ENCODE measurements around the gene NID2.

The NID2 gene

DNA sequence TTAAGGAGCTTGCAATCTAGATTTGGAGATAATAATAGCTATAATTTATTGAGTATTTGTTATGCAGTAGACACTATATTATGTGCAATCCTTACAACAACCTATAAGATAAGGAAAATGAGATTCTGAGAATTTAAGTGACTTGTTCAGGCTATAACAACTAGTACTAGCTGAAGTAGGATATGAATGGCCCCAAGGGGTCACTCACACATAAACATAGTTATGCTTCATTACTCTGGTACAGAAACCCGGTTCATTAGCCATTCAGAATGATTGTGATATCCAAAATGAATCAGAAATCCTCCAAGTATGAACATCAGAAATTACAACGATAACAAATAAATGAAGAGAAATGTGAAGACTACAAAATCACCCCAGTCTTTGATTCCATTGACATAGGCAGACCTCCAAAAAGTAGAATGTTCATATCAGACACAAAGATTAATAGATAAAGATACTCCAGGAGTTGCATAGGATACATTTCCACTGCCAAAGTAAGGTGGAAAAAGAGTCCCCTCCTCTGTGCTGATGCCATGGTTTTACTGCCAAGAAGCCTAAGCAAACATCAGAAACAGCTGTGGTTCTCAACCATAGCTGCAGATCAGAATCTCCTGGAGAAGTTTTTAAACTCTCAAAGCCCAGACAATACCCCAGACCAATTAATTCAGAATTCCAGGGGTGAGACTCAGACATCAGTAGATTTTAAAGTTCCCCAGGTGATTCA lies 8.6 kb upstream of the NID2 start:
- WGBS, 2 donors (ENCODE audit: extremely low coverage in 2 of 2, insufficient read length in 2 of 2, insufficient replicate concordance in 1 of 2): no CpG with 5 or more reads among the region's 2 CpGs
- no peak overlapping the region for H3K23ac ChIP-seq (ENCODE audit: low read depth, low read length, poor library complexity)
- no peak overlapping the region for H2BK5ac ChIP-seq (ENCODE audit: low read length)
- no peaks in the 10 kb centered on the region for H3K36me3 ChIP-seq (replicated peaks in 1 of 2; ENCODE audit: control insufficient read depth in 2 of 2, insufficient read depth in 2 of 2, low read length in 2 of 2)
- H3K4me2 ChIP-seq (ENCODE audit: insufficient read depth, low read length, poor library complexity, severe bottlenecking): no peak overlapping the region
- no peak overlapping the region for H3K9ac ChIP-seq (ENCODE audit: low read depth, low read length, poor library complexity)
- H3K4me1 ChIP-seq (ENCODE audit: control insufficient read depth in 2 of 2, insufficient read depth in 1 of 2, low read depth in 1 of 2, low read length in 2 of 2): peaks cover 3 to 6% of the 10 kb centered on the region in 2 donors
- H2BK120ac ChIP-seq (ENCODE audit: low read depth, low read length): no peak overlapping the region
- H3K4me3 ChIP-seq (ENCODE audit: low read length in 2 of 2): no peak overlapping the region
- no peak for DNase-seq (ENCODE audit: low spot score)
- H2AFZ ChIP-seq (ENCODE audit: low read length): no peak overlapping the region
- no peak overlapping the region for H2BK12ac ChIP-seq (ENCODE audit: low read length)
- H2BK15ac ChIP-seq (ENCODE audit: low read length): no peak overlapping the region
- H3K4ac ChIP-seq (ENCODE audit: low read length): no peak overlapping the region
- H3K27ac ChIP-seq (replicated peaks; ENCODE audit: low read length): no peak overlapping the region
- no peak overlapping the region for H3K14ac ChIP-seq (ENCODE audit: low read length)
- H3K27me3 ChIP-seq (ENCODE audit: control insufficient read depth in 3 of 3, insufficient read depth in 3 of 3, low read depth in 1 of 3, low read length in 3 of 3): peaks cover 0 to 2% (median 0%) of the 10 kb centered on the region in 3 experiments
- H3K9me3 ChIP-seq (replicated peaks in 1 of 2; ENCODE audit: control insufficient read depth in 2 of 2, insufficient read depth in 1 of 2, low read depth in 1 of 2, low read length in 2 of 2): no peaks in the 10 kb centered on the region
- no peaks in the 10 kb centered on the region for H3K79me1 ChIP-seq (ENCODE audit: low read depth, low read length)
- H4K8ac ChIP-seq (ENCODE audit: low read depth, low read length): no peak overlapping the region
- H4K91ac ChIP-seq (ENCODE audit: low read depth, low read length, poor library complexity): no peak overlapping the region
- no peak overlapping the region for H3K18ac ChIP-seq (ENCODE audit: low read length)
- no peak overlapping the region for H2AK5ac ChIP-seq (ENCODE audit: low read depth, low read length)

DNA sequence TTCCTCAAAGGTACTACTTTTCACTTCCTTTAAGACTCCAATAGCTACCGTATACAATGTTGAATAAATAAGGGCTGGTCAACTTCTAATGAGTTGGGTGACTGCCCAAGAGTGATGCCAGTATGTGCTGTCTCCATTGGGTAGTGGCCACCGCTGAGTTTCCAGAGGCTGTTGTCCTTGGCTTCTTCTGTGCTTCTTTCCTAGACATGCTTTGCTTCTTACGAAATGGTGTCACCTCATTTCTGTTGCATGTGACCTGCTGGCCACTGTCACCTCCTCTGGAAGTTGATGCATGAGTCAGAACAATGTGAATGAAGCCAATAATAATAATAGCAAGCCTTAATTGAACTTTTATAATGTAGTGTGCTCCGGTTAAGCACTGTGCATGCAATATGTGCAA lies 7.5 kb upstream of the NID2 start:
- Histone ChIP-seq H3K4me2 (ENCODE audit: insufficient read depth, low read length, poor library complexity, severe bottlenecking) (no peak overlapping the region), H3K14ac (ENCODE audit: low read length) (no peak overlapping the region), H4K8ac (ENCODE audit: low read depth, low read length) (no peak overlapping the region), H2AFZ (ENCODE audit: low read length) (no peak overlapping the region), H2BK5ac (ENCODE audit: low read length) (no peak overlapping the region), H2BK12ac (ENCODE audit: low read length) (no peak overlapping the region), H3K9me3 (replicated peaks in 1 of 2; ENCODE audit: control insufficient read depth in 2 of 2, insufficient read depth in 1 of 2, low read depth in 1 of 2, low read length in 2 of 2) (no peaks in the 10 kb centered on the region), H2AK5ac (ENCODE audit: low read depth, low read length) (no peak overlapping the region), H3K4ac (ENCODE audit: low read length) (no peak overlapping the region), H3K79me1 (ENCODE audit: low read depth, low read length) (no peaks in the 10 kb centered on the region), H3K4me3 (ENCODE audit: low read length in 2 of 2) (no peak overlapping the region), H3K36me3 (replicated peaks in 1 of 2; ENCODE audit: control insufficient read depth in 2 of 2, insufficient read depth in 2 of 2, low read length in 2 of 2) (no peaks in the 10 kb centered on the region), H3K18ac (ENCODE audit: low read length) (no peak overlapping the region), H3K4me1 (ENCODE audit: control insufficient read depth in 2 of 2, insufficient read depth in 1 of 2, low read depth in 1 of 2, low read length in 2 of 2) (peaks cover 6 to 8% of the 10 kb centered on the region in 2 donors), H3K9ac (ENCODE audit: low read depth, low read length, poor library complexity) (no peak overlapping the region), H3K27me3 (ENCODE audit: control insufficient read depth in 3 of 3, insufficient read depth in 3 of 3, low read depth in 1 of 3, low read length in 3 of 3) (peaks cover 0 to 2% (median 0%) of the 10 kb centered on the region in 3 experiments), H2BK15ac (ENCODE audit: low read length) (no peak overlapping the region), H2BK120ac (ENCODE audit: low read depth, low read length) (no peak overlapping the region), H3K23ac (ENCODE audit: low read depth, low read length, poor library complexity) (no peak overlapping the region), H4K91ac (ENCODE audit: low read depth, low read length, poor library complexity) (no peak overlapping the region), H3K27ac (replicated peaks; ENCODE audit: low read length) (no peak overlapping the region)
- no CpG with 5 or more reads among the region's 4 CpGs for WGBS, 2 donors (ENCODE audit: extremely low coverage in 2 of 2, insufficient read length in 2 of 2, insufficient replicate concordance in 1 of 2)
- no peak for DNase-seq (ENCODE audit: low spot score)

DNA sequence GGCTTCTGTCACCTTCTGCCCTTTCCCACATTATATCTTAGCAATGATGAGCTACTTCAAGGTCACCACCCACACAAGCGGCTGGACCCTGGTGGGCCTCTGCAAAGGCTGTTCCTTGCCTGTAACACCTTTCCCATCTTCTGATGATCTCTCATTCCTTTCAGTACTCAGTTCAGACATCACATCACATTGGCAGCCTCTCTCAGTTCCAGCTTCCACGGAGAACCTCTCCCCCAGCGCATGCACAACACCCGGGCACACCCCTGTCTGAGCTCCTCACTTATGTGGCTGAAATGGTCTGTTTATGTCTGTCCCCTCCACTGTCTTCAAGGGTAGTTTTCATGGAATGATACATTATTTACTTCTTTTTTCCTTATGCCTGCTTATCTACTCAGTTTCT lies 6.5 kb upstream of the NID2 start:
- no peak overlapping the region for H2BK15ac ChIP-seq (ENCODE audit: low read length)

DNA sequence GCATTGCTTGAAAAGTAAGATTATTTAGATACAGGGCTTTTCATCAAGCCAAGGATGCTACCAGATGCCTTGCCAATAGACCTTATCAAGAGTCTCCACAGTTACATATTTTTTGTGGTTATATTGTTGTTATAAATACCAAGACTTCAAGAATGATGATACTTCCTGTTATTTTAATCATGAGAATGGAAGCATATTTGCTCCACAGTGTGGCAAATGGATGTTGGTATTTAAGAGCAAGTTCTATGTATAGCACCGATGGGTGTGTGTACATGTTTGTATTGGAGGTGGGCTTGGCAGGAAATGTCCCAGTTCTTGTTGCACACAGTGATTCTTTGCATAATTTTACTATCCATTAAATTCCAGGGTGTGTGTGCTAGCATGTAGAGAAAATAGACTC lies 4.4 kb upstream of the NID2 start:
- Histone ChIP-seq H2BK12ac (ENCODE audit: low read length) (no peak overlapping the region), H3K9me3 (replicated peaks in 1 of 2; ENCODE audit: control insufficient read depth in 2 of 2, insufficient read depth in 1 of 2, low read depth in 1 of 2, low read length in 2 of 2) (no peaks in the 10 kb centered on the region), H3K23ac (ENCODE audit: low read depth, low read length, poor library complexity) (no peak overlapping the region), H2BK15ac (ENCODE audit: low read length) (no peak overlapping the region), H3K4me2 (ENCODE audit: insufficient read depth, low read length, poor library complexity, severe bottlenecking) (no peak overlapping the region), H3K18ac (ENCODE audit: low read length) (no peak overlapping the region), H4K91ac (ENCODE audit: low read depth, low read length, poor library complexity) (no peak overlapping the region), H2BK5ac (ENCODE audit: low read length) (no peak overlapping the region), H2AK5ac (ENCODE audit: low read depth, low read length) (no peak overlapping the region), H3K27me3 (ENCODE audit: control insufficient read depth in 3 of 3, insufficient read depth in 3 of 3, low read depth in 1 of 3, low read length in 3 of 3) (peaks cover 0 to 14% (median 12%) of the 10 kb centered on the region in 3 experiments), H2BK120ac (ENCODE audit: low read depth, low read length) (no peak overlapping the region), H2AFZ (ENCODE audit: low read length) (no peak overlapping the region), H3K9ac (ENCODE audit: low read depth, low read length, poor library complexity) (no peak overlapping the region), H3K4me3 (ENCODE audit: low read length in 2 of 2) (no peak overlapping the region), H3K4ac (ENCODE audit: low read length) (no peak overlapping the region), H3K79me1 (ENCODE audit: low read depth, low read length) (no peaks in the 10 kb centered on the region), H3K27ac (replicated peaks; ENCODE audit: low read length) (no peak overlapping the region), H3K4me1 (ENCODE audit: control insufficient read depth in 2 of 2, insufficient read depth in 1 of 2, low read depth in 1 of 2, low read length in 2 of 2) (peaks cover 0 to 8% of the 10 kb centered on the region in 2 donors), H3K14ac (ENCODE audit: low read length) (no peak overlapping the region), H3K36me3 (replicated peaks in 1 of 2; ENCODE audit: control insufficient read depth in 2 of 2, insufficient read depth in 2 of 2, low read length in 2 of 2) (no peaks in the 10 kb centered on the region), H4K8ac (ENCODE audit: low read depth, low read length) (no peak overlapping the region)
- WGBS, 2 donors (ENCODE audit: extremely low coverage in 2 of 2, insufficient read length in 2 of 2, insufficient replicate concordance in 1 of 2): no CpG with 5 or more reads among the region's 1 CpG
- no peak for DNase-seq (ENCODE audit: low spot score)

More for the DNA sequence above, 6.5 kb upstream of the NID2 start:
- Histone ChIP-seq H3K4me2 (ENCODE audit: insufficient read depth, low read length, poor library complexity, severe bottlenecking) (no peak overlapping the region), H4K91ac (ENCODE audit: low read depth, low read length, poor library complexity) (no peak overlapping the region), H3K4me3 (ENCODE audit: low read length in 2 of 2) (no peak overlapping the region), H2BK5ac (ENCODE audit: low read length) (no peak overlapping the region), H3K4me1 (ENCODE audit: control insufficient read depth in 2 of 2, insufficient read depth in 1 of 2, low read depth in 1 of 2, low read length in 2 of 2) (peaks cover 0 to 6% of the 10 kb centered on the region in 2 donors), H3K14ac (ENCODE audit: low read length) (no peak overlapping the region), H2BK12ac (ENCODE audit: low read length) (no peak overlapping the region), H3K36me3 (replicated peaks in 1 of 2; ENCODE audit: control insufficient read depth in 2 of 2, insufficient read depth in 2 of 2, low read length in 2 of 2) (no peaks in the 10 kb centered on the region), H4K8ac (ENCODE audit: low read depth, low read length) (no peak overlapping the region), H2BK120ac (ENCODE audit: low read depth, low read length) (no peak overlapping the region), H3K79me1 (ENCODE audit: low read depth, low read length) (no peaks in the 10 kb centered on the region), H3K9me3 (replicated peaks in 1 of 2; ENCODE audit: control insufficient read depth in 2 of 2, insufficient read depth in 1 of 2, low read depth in 1 of 2, low read length in 2 of 2) (no peaks in the 10 kb centered on the region), H3K18ac (ENCODE audit: low read length) (no peak overlapping the region), H3K9ac (ENCODE audit: low read depth, low read length, poor library complexity) (no peak overlapping the region), H3K23ac (ENCODE audit: low read depth, low read length, poor library complexity) (no peak overlapping the region), H3K27me3 (ENCODE audit: control insufficient read depth in 3 of 3, insufficient read depth in 3 of 3, low read depth in 1 of 3, low read length in 3 of 3) (peaks cover 0 to 9% (median 3%) of the 10 kb centered on the region in 3 experiments), H2AK5ac (ENCODE audit: low read depth, low read length) (no peak overlapping the region), H3K27ac (replicated peaks; ENCODE audit: low read length) (no peak overlapping the region), H3K4ac (ENCODE audit: low read length) (no peak overlapping the region), H2AFZ (ENCODE audit: low read length) (no peak overlapping the region)
- no CpG with 5 or more reads among the region's 4 CpGs for WGBS, 2 donors (ENCODE audit: extremely low coverage in 2 of 2, insufficient read length in 2 of 2, insufficient replicate concordance in 1 of 2)
- no peak for DNase-seq (ENCODE audit: low spot score)

Measured in neuronal stem cell (in vitro differentiated cells).